HG02981 (cell line): Measurements from ENCODE around the gene CNTROB.

ENCODE experiments used
- ATAC-seq: cut with Tn5 transposase; IDR thresholded peaks from one replicate; pipeline ENCODE4 v1.9.1; 2021; ENCODE audit warnings: mild to moderate bottlenecking, moderate library complexity; ENCODE audit not compliant: unreplicated experiment

CNTROB gene

DNA sequence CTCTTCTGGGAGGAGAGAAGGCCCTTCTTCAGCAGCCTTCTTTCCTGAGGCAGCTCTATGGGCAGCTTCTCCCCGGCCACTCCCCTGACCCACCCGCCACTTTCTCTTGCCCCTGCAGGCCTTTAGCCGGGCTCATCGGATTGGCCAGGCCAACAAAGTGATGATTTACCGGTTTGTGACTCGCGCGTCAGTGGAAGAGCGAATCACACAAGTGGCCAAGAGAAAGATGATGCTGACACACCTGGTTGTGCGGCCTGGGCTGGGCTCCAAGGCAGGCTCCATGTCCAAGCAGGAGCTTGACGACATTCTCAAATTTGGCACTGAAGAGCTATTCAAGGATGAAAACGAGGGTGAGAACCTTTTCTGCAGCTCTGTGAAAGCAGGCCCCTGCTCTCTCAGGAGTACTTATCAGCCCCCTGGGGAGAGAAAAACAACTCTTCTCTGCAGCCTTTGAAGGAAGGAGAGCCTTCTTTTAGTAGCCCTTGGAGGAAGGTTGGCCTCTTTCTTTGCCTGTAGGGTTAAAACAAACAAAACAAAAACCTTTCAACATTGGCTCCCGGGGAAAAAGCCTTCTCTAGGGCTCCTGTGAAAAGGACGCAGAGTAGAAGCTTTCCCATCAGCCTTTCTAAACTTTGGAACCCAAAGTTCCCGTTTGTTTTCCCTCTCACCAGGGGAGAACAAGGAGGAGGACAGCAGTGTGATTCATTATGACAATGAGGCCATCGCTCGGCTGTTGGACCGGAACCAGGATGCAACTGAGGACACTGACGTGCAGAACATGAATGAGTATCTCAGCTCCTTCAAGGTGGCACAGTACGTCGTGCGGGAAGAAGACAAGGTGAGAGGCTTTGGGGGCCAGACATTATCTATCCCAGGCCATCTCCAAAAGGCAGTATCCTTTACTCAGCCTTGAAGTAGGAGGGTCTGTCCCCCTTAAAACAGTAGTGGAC is 28.6 kb upstream of the CNTROB start:
- ATAC-seq = no peak

DNA sequence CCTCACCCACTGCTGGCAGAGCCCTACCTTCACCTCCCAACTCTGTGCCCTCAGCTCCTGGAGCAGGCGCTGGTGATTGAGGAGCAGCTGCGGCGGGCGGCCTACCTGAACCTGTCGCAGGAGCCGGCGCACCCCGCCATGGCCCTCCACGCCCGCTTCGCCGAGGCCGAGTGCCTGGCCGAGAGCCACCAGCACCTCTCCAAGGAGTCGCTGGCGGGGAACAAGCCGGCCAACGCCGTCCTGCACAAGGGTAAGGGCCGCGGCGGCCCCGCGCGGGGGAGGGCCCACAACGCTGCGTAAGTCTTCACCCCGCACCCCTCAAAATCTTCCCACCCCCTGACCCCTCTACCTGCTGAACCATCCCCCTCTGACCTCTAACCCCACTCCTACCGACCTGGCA is 22.9 kb upstream of the CNTROB start:
- ATAC-seq = no peak

DNA sequence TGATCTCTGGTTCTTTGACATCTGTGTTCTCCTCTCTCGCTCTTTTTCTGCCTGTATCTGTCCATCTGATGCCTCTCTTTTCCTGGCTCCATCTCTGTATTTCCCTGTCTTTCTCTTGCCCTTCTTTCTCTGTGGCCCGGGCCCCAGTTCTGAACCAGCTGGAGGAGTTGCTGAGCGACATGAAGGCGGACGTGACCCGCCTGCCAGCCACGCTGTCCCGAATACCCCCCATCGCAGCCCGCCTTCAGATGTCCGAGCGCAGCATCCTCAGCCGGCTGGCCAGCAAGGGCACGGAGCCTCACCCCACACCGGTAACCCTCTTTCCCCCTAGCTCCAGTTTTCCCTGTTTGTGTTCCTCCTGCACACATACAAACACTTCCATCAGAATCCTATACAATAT is 21.7 kb upstream of the CNTROB start:
- no peak for ATAC-seq

DNA sequence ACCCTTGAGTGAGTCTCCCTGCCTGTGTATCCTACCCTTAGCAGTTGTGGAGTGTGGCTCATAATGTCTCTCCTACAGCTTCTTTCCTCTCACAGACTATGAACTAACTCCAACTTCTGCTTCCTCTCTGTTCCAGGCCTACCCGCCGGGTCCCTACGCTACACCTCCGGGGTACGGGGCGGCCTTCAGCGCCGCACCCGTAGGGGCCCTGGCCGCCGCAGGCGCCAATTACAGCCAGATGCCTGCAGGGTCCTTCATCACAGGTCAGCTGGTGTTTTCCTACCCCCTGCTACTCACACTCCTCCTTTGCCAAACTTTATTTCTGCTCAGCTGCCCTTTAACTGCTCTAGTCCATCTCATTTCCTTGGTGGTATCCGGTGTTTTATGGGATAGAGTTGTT is 21.3 kb upstream of the CNTROB start:
- ATAC-seq = no peak

DNA sequence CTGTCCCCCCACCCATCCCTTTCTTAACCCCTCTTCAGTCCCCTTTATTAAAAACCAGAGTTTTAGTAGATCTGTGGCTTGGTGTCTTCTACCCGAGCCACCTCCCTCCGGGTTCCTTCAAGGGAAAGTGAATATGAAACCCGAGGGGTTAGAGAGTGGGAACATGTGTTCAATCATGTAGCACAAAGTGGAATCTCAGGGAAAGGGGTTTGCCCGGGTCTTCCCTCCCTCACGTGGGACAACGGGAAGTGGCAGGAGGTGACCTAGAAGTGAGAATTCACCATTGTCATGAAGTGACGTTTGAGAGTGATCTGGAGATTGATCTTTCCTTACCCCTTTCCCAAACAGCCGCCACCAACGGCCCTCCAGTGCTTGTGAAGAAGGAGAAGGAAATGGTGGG is 20.9 kb upstream of the CNTROB start:
- no peak for ATAC-seq

DNA sequence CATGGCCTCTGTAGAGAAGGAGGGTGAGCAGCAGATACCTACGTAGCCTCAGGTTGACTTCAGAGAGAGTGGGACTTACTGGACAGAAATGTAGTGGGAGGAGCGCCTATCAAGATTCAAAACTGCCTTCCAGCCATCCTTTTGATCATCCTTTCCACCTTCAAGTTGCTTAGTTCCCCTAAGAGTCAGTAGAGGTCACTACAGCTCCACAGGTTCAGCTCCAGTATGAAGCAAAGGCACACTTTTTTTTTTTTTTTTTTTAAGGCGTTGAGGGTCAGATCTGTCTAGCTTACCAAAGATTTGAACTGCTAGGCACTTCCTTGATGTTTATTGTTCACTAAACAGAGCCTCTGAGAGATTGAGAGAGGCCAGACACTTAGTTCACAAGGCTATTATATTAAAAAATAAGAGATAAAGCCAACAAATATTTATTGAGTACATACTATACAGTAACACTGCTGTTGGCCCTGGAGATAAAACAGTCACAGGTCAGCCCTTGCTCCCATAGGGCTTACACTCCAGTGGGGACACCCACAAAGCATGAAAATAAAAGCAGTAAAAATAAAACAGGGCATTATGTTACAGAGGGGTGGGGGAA is 19.0 kb upstream of the CNTROB start:
- no peak for ATAC-seq

DNA sequence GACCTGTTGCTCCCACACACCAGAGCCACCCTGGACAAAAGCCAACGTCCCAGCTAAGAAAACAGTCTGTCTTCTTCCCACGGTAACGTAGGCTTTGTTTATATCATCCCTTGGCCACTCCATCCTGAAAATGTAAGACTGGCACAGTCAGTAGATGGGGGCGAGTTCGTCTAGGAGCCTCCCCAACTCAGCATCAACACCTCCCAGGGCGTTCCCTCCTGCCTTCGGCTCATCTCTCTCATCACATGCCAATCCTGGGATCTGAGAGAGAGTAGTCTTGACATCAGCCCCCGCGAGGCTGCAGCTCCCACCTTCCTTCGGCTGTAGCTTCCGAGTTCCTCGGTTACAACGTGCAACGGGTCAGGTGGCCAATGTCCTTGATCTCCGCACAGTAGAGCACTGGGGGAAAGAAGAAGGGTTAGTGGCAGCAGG is 16.8 kb upstream of the CNTROB start:
- ATAC-seq = peak; percentile 4

DNA sequence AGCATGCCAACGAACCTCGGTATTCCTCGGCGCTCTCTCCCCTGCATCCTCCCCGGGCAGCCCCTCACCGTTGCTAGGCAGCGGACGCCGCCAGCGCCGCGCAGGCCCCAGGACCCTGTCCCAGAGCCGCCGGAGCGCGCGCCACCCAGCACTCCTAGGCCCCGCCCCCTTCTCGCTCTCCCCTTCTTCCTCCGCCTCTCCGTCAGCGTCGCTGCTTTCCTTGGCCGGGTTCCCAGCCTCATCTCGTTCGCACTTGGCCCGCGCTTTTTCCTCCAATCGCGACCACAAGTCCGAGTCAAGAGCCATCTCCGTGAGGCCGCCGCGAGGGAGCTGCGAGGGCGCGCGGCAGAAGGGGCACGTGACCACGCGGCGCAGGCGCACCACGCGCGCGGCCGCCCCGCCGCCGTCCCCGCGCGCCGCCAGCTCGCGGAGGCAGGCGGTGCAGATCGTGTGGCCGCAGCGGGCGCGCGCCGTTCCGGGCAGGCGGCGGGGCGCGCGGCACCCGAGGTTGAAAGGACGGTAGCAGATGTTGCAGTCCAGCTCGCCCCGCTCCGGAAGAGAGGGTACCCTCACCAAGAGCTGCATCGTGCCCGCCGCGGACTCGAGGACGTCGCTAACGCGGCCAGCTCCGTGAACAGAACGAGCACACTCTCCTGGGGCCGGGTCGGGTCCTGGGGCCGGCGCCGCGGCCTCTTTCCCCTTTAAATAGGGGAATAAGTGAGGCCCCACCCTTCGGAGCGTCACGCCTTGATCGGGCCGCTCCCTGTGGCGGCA is 16.2 kb upstream of the CNTROB start, which contains the start of gene RNF227:
Gene RNF227 (minus strand): TSS at position 679 of the 774 bp plus-strand sequence. CDS start 94 bp downstream, at position 585.
- peak; percentile 57 for ATAC-seq

DNA sequence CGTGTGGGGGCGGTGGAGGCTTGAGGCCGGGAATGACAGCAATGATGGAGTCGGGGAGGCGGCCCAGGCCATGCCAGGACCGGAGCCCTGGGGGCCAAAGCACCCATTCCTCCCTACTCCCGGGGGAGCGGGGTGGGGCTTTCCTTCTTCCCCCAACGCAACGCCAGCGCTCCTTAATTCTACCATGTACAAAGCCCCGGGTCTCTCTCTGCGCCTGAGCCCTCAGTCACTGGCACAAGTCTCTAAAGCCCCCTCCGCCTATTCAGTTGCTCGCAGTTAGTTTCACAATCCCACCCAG is 15.7 kb upstream of the CNTROB start:
- ATAC-seq = no peak

DNA sequence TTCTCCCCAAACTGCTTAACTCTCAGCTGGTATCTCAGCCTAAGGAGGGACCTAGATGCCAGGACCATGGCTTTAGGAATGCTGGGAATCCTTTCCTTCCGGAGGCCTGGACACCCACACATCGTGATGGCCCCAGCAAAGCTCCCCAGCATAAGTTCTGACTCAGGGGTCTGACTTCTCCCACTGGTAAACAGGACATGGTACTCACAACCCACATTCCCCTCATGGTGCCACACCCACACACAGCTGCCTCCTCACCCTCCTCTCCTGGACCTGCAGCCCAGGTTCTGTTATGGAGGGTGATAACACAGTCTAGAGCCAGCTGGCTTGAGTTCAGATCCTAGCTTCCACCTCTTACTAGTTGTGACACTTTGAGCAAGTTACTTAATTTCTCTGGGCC is 15.2 kb upstream of the CNTROB start:
- no peak for ATAC-seq

DNA sequence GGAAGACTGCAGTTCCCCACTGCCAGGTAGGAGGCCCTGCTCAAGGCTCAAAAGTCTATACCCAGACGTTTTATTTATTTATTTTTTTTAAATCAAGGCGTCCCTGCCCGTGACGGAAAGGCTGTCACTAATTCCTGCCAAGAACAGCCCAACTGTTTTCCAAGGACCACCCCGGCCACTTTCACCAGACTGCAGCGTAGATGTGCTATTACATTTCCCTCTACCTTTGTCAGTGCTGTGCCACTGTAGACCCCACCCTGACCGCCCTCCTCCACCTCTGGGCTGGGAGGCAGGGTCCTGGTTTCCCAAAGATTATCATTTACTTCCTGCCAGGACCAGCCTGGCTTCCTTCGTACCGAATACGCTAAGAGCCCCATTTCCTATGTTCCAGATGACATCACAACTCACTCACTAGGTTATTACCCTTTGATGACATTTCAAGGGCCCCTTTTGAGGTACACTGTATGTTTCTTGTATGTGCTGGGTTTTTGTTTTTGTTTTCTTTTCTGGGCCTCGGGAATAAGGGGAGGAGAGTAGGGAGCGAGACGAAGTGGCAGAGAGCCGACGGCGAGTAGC is 9.6 kb upstream of the CNTROB start:
- no peak for ATAC-seq

DNA sequence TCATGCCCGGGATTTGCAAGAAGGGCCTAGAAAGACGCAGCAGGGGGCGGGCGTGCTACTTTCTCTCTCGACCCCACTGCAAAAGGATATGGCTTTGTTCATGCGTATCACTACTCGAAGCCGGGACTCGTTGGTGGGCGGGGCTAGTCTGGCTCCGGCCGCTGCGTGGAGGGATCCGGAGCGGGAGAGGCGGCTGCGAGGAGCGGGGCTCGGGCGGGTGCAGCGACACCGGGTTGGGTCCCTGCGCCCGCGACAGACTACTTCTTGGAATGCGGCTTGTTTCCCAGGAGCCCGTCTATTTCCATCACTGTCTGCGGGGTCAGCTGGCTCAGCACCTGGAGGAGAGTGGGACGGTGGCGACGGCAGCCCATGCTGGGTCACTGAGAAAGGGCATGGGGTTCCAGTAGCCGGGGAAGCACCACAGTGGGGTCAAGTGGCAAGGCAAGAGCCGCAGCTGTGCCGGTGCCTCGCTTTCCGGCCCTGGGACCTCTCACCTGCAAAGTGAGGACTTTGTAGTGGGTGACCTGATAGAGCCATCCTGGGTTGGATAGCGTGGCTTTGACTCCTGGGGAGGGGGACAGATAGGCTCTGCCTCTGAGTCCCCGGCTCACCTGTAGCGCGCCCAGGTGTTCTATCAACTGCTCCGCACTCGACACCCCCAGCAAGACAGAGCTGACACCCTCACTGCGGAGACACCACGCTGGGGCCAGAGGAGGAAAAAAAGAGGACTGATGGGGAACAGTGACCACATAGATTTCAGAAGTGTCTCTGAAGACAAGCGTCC is 9.0 kb upstream of the CNTROB start:
- no peak for ATAC-seq

DNA sequence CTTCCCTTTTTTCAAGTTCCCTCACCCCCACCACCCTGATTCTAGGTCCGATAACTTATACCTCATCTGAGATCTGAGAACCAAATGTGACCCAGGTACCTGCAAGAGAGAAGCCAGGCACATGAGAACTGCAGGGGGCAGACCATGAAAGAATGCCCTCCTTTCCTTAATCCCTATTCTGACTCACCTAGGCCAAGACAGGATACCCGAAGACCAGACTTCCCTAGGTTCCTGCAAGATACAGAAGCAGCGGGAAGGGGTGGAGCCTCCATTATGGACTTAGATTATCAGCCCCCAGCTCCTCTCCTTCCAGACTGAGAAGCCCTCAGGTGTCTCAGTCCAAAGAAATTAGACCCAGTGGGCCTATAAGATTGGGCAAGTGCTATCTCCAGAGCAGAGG is 4.4 kb upstream of the CNTROB start:
- no peak for ATAC-seq

DNA sequence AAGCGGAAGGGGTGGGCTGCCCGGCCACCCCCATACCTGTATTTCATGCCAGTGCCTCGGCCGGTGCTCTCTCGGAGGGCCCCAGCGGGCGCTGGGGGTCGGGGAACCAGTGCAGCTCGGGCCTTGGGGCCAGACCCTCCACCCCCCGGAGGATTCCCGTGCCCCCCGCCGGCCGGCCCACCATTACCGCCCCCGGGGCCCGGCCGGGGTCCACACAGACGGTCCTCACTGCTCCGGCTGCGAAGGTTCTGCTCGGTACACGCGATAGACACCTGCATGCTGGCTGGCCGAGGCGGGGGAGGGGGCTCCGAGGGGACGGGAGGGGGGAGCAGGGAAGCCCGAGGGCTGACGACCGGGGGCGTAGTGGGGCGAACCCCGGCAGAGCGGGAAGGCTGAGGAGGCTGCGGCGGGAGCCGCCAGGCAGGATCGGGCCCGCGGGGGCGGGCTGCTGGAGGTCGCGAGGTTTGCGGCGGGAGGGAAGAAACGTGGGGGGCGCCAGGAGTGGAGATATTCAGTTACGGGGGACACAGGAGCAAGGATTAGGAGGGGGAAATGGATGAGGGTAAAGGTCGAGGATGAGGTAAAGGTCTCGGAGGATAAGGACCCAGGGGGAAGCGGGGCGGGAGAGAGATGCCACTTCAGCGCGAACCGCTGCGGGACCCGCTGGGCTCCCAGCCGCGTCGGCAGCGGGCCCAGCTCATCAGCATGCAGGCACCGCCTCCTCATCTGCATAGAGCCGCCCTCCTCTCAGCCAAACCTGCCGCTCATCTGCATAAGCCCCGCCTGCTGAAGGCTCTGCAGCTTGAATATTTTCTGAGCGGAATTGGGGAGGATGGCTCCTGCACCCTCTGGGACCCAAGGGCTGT is 2.6 kb upstream of the CNTROB start, which contains the start of gene KCNAB3:
Gene KCNAB3 (minus strand): TSS at position 699 of the 866 bp plus-strand sequence. CDS start 421 bp downstream, at position 278.
- no peak for ATAC-seq

DNA sequence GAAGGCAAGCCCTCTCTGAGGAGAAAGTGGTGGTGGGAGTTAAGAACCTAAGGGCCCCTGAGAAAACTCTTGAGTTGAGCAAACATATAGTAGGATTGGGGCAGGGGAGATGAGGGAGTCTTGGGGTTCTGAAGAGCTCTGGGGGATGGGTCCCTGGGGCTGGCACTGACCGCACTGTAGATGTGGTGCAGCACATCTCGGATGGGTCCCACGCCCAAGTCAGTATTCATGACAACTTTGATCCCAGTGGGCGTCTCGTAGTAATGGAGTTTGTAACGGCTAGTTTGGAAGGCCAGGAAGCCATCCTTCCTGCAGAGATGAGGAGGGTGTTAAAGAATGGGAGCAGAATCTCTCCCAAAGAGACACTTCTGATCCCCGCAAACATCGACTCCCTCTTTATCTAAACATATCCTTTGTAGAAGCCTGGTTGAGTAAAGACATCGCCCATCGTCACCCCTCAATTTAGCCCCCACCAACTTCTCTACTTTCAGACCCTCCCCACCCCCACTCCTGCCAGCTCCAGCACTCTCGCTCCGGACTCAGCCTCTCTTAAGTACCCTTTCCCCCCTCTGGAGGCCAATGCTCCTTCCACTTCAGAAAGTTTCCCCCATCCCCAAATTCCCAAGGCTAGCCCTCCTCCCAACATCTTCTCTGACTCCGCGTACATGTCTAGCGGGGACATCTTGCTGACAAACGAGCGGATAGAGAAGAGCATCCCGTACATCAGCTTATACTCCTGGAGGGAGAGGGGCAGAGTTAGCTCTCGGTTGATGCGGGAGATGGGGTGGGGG is 970 bp upstream of the CNTROB start:
- ATAC-seq = no peak

DNA sequence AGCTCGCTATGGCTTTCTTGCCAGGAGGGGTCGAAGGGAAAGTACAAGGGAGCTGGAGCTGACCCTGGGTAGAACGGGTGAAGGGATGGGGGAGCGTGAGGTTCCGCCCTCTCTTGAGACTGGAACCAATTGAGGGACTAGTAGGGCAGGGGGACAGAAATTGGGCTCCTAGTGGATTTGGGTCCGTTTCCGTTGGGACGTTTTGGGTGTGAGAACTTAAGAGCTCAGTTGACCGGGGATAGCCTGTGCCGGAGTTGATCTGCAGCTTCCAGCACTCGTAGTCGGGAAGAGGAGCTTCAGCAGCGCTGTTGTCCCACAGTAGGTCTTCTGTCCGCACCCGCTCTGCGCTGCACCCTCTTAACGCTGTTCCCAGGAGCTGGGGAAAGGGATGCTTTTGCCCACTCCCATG is 481 bp downstream of the CNTROB start:
- ATAC-seq = peak; percentile 18

DNA sequence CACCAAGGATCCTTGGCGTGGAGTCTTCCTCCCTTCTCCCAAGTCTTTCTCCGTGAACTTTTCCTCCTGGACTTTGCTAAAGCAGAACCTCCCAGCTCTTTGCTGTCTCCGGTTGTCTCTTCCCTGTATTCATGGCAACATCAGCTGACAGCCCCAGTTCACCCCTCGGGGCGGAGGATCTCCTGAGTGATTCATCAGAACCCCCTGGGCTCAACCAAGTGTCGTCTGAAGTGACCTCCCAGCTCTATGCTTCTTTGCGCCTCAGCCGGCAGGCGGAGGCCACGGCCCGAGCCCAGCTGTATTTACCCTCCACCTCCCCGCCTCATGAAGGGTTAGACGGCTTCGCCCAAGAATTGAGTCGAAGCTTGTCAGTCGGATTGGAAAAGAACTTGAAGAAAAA is 943 bp downstream of the CNTROB start:
- ATAC-seq = no peak

DNA sequence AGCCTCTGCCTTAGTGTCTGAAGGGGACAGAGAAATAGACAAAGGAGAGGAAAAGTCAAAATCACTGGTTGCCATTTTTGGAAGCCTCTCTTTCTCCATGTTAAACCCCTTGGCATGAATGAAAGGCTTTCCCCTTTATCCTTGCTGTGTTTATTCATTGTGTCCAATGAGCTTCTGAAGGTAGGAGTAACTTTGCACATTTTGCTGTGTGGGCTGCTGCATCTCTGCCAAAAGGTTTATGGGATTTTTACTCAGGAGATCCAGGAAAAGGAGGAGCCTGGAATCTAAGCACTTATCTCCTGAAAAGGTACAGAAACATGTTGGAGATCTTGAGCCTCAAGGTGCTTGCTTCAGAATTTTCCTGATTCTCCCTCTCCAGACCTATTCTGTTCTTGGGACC is 3.9 kb downstream of the CNTROB start:
- ATAC-seq = no peak

DNA sequence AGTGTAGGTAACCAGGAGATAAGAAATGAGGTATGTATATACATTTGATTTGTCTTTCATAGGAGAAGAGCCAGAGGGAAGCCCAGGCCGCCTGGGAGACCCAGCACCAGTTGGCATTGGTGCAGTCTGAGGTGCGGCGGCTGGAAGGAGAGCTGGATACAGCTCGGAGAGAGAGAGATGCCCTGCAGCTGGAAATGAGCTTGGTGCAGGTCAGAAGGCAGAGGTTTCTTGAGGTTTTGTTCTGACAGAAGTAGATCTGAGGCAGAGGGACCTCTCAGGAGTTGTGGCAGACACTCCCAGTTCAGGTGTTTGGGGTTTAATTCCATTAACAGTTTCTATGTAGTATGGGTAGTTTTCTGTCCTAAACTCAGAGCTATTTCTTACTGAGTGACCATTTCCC is 8.0 kb downstream of the CNTROB start:
- ATAC-seq = no peak
